Measurements from ENCODE around the gene PSMA8.
"Not testable (repeated sequence)": the region's sequence is repeated elsewhere in the genome, so short reads cannot be mapped to it uniquely, and the experiment has no call there.

Gene PSMA8

GRCh38 chr18:26133652-26134051, at the start of gene PSMA8:
PSMA8 (plus strand) TSS chr18:26133869; CDS start chr18:26133966, 97 bp downstream.
- Mint-ChIP-seq H3K36me3 (no peaks in the 10 kb centered on the region), H3K27me3 (no peaks in the 10 kb centered on the region), H3K27ac (peak within 1 kb of the TSS; percentile 91), H3K4me3 (peak within 1 kb of the TSS; percentile 85), H3K9me3 (no peaks in the 10 kb centered on the region), H3K4me1 (peaks cover 4% of the 10 kb centered on the region)
- ATAC-seq (ENCODE audit: low read depth) (peak; percentile 89), DNase-seq (ENCODE audit: low spot score in 2 of 2) (peak; percentile 14 to 21)

- no peak overlapping the region for H3K27ac Mint-ChIP-seq
- H3K9me3 Mint-ChIP-seq, result no peaks in the 10 kb centered on the region
- no peak overlapping the region for H3K4me3 Mint-ChIP-seq
- H3K4me1 Mint-ChIP-seq, result peaks cover 21% of the 10 kb centered on the region
- H3K36me3 Mint-ChIP-seq, result peaks cover 11% of the 10 kb centered on the region
- DNase-seq (ENCODE audit: low spot score in 2 of 2), result no peak
- H3K27me3 Mint-ChIP-seq, result no peaks in the 10 kb centered on the region
- no peak for ATAC-seq (ENCODE audit: low read depth)
Observed at GRCh38 chr18:26085056-26085455, 48.6 kb upstream of the PSMA8 start.

GRCh38 chr18:26086959-26087358, 46.7 kb upstream of the PSMA8 start:
- peaks cover 23% of the 10 kb centered on the region for H3K4me1 Mint-ChIP-seq

GRCh38 chr18:26088487-26088886, 45.2 kb upstream of the PSMA8 start:
- no peak for DNase-seq (ENCODE audit: low spot score in 2 of 2)
- Mint-ChIP-seq H3K27me3 (no peaks in the 10 kb centered on the region), H3K36me3 (peaks cover 8% of the 10 kb centered on the region), H3K27ac (peak overlapping the region; percentile 98), H3K4me3 (peak overlapping the region; percentile 97), H3K4me1 (peaks cover 23% of the 10 kb centered on the region), H3K9me3 (no peaks in the 10 kb centered on the region)
- ATAC-seq (ENCODE audit: low read depth), result no peak

More at GRCh38 chr18:26086959-26087358, 46.7 kb upstream of the PSMA8 start:
- ATAC-seq (ENCODE audit: low read depth) (no peak), DNase-seq (ENCODE audit: low spot score in 2 of 2) (no peak)
- Mint-ChIP-seq H3K27ac (no peak overlapping the region), H3K4me3 (peak overlapping the region; percentile 39), H3K36me3 (peaks cover 8% of the 10 kb centered on the region), H3K27me3 (no peaks in the 10 kb centered on the region), H3K9me3 (no peaks in the 10 kb centered on the region)

- DNase-seq (ENCODE audit: low spot score in 2 of 2), result peak in 1 of 2 donors; percentile 3
- no peak for ATAC-seq (ENCODE audit: low read depth)
- peaks cover 23% of the 10 kb centered on the region for H3K4me1 Mint-ChIP-seq
- peak overlapping the region; percentile 98 for H3K27ac Mint-ChIP-seq
- peaks cover 4% of the 10 kb centered on the region for H3K36me3 Mint-ChIP-seq
- no peaks in the 10 kb centered on the region for H3K27me3 Mint-ChIP-seq
- H3K9me3 Mint-ChIP-seq, result no peaks in the 10 kb centered on the region
- peak overlapping the region; percentile 97 for H3K4me3 Mint-ChIP-seq
Observed at GRCh38 chr18:26089293-26090129, 44.2 kb upstream of the PSMA8 start.

GRCh38 chr18:26090130-26091046, 43.3 kb upstream of the PSMA8 start, which contains the start of gene SS18:
SS18 (minus strand) TSS chr18:26090613; CDS start chr18:26090569, 44 bp downstream.
- Mint-ChIP-seq H3K4me3 (peak within 1 kb of the TSS; percentile 97), H3K27me3 (no peaks in the 10 kb centered on the region), H3K9me3 (no peaks in the 10 kb centered on the region), H3K27ac (peak within 1 kb of the TSS; percentile 98), H3K36me3 (peaks cover 4% of the 10 kb centered on the region), H3K4me1 (peaks cover 23% of the 10 kb centered on the region)
- ATAC-seq (ENCODE audit: low read depth) (peak; percentile 81), DNase-seq (ENCODE audit: low spot score in 2 of 2) (peak; percentile 90)

- H3K4me1 Mint-ChIP-seq, result peaks cover 22% of the 10 kb centered on the region
- DNase-seq (ENCODE audit: low spot score in 2 of 2) (no peak), ATAC-seq (ENCODE audit: low read depth) (peak; percentile 36)
- no peaks in the 10 kb centered on the region for H3K9me3 Mint-ChIP-seq
- no peaks in the 10 kb centered on the region for H3K27me3 Mint-ChIP-seq
- peaks cover 3% of the 10 kb centered on the region for H3K36me3 Mint-ChIP-seq
- peak overlapping the region; percentile 97 for H3K4me3 Mint-ChIP-seq
- H3K27ac Mint-ChIP-seq, result peak overlapping the region; percentile 98
Observed at GRCh38 chr18:26091047-26091630, 42.5 kb upstream of the PSMA8 start.

- H3K4me1 Mint-ChIP-seq, result no peaks in the 10 kb centered on the region
- ATAC-seq (ENCODE audit: low read depth), result no peak
- no peak overlapping the region for H3K4me3 Mint-ChIP-seq
- DNase-seq (ENCODE audit: low spot score in 2 of 2), result no peak
- H3K27ac Mint-ChIP-seq, result no peak overlapping the region
- H3K9me3 Mint-ChIP-seq, result peaks cover 1% of the 10 kb centered on the region
- peaks cover 5% of the 10 kb centered on the region for H3K36me3 Mint-ChIP-seq
- H3K27me3 Mint-ChIP-seq, result no peaks in the 10 kb centered on the region
Observed at GRCh38 chr18:26096852-26097251, 36.8 kb upstream of the PSMA8 start.

- ATAC-seq (ENCODE audit: low read depth) (no peak), DNase-seq (ENCODE audit: low spot score in 2 of 2) (no peak)
- Mint-ChIP-seq H3K4me1 (no peaks in the 10 kb centered on the region), H3K27me3 (no peaks in the 10 kb centered on the region), H3K36me3 (peaks cover 5% of the 10 kb centered on the region), H3K9me3 (peaks cover 1% of the 10 kb centered on the region), H3K27ac (no peak overlapping the region), H3K4me3 (no peak overlapping the region)
Observed at GRCh38 chr18:26097563-26097962, 36.1 kb upstream of the PSMA8 start.

GRCh38 chr18:26103579-26103978, 30.1 kb upstream of the PSMA8 start:
- DNase-seq (ENCODE audit: low spot score in 2 of 2), result no peak
- no peak overlapping the region for H3K27ac Mint-ChIP-seq
- H3K36me3 Mint-ChIP-seq, result no peaks in the 10 kb centered on the region
- no peaks in the 10 kb centered on the region for H3K27me3 Mint-ChIP-seq
- H3K4me1 Mint-ChIP-seq, result no peaks in the 10 kb centered on the region
- H3K4me3 Mint-ChIP-seq, result no peak overlapping the region
- ATAC-seq (ENCODE audit: low read depth), result no peak
- peaks cover 2% of the 10 kb centered on the region for H3K9me3 Mint-ChIP-seq

- H3K36me3 Mint-ChIP-seq, result no peaks in the 10 kb centered on the region
- peaks cover 2% of the 10 kb centered on the region for H3K9me3 Mint-ChIP-seq
- H3K4me3 Mint-ChIP-seq, result no peak overlapping the region
- H3K27ac Mint-ChIP-seq, result no peak overlapping the region
- DNase-seq (ENCODE audit: low spot score in 2 of 2) (no peak), ATAC-seq (ENCODE audit: low read depth) (no peak)
- no peaks in the 10 kb centered on the region for H3K27me3 Mint-ChIP-seq
- no peaks in the 10 kb centered on the region for H3K4me1 Mint-ChIP-seq
Observed at GRCh38 chr18:26104035-26104434, 29.6 kb upstream of the PSMA8 start.

GRCh38 chr18:26119246-26119645, 14.4 kb upstream of the PSMA8 start:
- Mint-ChIP-seq H3K36me3 (peaks cover 2% of the 10 kb centered on the region), H3K9me3 (peaks cover 6% of the 10 kb centered on the region), H3K27me3 (peaks cover 6% of the 10 kb centered on the region), H3K4me1 (peaks cover 2% of the 10 kb centered on the region), H3K27ac (no peak overlapping the region), H3K4me3 (no peak overlapping the region)
- no peak for DNase-seq (ENCODE audit: low spot score in 2 of 2)
- no peak for ATAC-seq (ENCODE audit: low read depth)

GRCh38 chr18:26121476-26121875, 12.2 kb upstream of the PSMA8 start:
- Mint-ChIP-seq H3K27ac (no peak overlapping the region), H3K4me3 (no peak overlapping the region), H3K4me1 (peaks cover 2% of the 10 kb centered on the region), H3K27me3 (peaks cover 6% of the 10 kb centered on the region), H3K36me3 (peaks cover 2% of the 10 kb centered on the region), H3K9me3 (peaks cover 6% of the 10 kb centered on the region)
- DNase-seq (ENCODE audit: low spot score in 2 of 2) (no peak), ATAC-seq (ENCODE audit: low read depth) (no peak)

GRCh38 chr18:26121994-26122393, 11.7 kb upstream of the PSMA8 start:
- H3K4me1 Mint-ChIP-seq; DNase-seq (ENCODE audit: low spot score in 2 of 2); H3K9me3 Mint-ChIP-seq; H3K27ac Mint-ChIP-seq; H3K27me3 Mint-ChIP-seq; H3K4me3 Mint-ChIP-seq; H3K36me3 Mint-ChIP-seq; ATAC-seq (ENCODE audit: low read depth): not testable (repeated sequence)

Data from memory B cell (primary cell).